Left forelimb (tissue), 1 donor: ENCODE results near the gene LOX.
A peak's percentile ranks its signal among the peaks of the same experiment; 100 is the strongest.

Experiments
- DNase-seq: peaks from one replicate; pipeline ENCODE4 v3.0.0-alpha.2; 2018; ENCODE audit warnings: low spot score

The LOX gene, protein sequence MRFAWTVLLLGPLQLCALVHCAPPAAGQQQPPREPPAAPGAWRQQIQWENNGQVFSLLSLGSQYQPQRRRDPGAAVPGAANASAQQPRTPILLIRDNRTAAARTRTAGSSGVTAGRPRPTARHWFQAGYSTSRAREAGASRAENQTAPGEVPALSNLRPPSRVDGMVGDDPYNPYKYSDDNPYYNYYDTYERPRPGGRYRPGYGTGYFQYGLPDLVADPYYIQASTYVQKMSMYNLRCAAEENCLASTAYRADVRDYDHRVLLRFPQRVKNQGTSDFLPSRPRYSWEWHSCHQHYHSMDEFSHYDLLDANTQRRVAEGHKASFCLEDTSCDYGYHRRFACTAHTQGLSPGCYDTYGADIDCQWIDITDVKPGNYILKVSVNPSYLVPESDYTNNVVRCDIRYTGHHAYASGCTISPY

DNA sequence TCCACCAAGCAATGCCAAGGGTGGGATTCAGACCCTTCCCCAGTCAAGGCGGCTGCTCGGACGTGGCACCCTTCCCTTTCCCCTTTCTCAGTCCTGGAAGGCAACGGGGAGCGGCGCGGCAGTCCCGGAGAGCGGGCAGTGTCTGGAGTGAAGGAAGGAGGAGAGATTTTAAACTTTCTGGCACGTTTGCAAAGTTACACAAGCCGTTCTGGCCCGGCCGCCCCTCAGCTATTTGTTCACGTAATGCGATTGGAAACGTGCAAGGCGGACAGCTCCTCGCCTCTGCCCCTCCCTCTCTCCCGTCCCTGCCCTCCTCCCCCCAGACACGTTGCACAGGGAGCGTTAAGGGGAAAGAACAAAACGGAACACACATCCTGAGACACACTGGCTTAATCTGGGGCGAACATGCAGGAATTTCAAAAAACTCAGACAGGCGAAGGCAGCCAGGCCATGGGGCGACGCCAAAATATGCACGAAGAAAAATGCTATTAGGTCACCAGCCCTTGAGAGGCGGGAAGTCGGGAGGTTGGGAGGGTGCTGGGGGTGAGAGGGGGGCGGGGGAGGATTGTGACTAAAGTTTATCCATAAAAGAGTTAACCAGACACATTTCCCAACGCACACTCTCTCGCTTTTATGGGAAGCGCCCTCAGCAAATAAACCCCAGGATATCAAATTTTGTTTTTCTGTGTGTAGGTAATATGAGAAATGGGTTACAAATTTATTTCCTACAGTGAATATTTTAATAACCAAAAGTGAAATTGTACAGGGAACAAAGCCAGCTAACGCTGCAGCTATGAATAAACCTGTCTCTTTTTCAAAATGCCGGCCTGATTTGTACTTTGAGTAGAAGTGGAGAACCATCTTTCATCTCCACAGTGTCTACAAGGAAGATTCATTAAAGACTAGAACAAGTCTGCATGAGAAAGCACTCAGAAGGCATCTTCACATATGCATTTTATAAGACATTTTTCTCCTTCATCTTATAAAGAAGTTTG lies at the start of gene LOX:
TSS of gene LOX (minus strand) at position 144 of the 995 bp plus-strand sequence. CDS start 274 bp downstream, outside the sequence.
- DNase-seq, result peak; percentile 91

DNA sequence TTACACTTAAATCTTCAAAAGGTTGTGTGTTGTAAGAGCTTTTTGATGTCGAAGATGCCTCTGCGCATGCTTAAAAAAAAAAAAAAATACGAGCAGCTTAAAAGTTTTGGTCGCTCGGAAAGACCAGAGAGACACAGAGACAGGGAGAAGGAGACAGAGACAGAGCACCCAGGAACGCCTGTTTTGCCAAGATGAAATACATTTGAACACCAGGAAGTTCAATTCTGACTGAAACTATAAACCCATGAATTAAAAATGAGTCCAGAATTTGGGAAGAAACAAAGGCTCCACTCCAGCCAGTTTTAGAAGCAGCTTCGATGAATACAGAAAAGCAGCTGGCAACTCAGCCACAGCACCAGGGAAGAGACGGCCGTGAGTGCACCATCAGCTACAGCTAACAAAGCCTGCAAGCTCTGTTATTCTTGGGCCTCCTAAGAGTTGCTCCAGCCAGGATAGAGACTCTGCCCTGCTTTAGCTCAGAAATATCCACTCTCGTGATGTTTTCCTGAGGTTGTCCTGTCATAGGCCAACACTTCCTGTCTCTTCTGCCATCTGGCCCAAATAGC lies 48.8 kb upstream of the LOX start:
- no peak for DNase-seq

DNA sequence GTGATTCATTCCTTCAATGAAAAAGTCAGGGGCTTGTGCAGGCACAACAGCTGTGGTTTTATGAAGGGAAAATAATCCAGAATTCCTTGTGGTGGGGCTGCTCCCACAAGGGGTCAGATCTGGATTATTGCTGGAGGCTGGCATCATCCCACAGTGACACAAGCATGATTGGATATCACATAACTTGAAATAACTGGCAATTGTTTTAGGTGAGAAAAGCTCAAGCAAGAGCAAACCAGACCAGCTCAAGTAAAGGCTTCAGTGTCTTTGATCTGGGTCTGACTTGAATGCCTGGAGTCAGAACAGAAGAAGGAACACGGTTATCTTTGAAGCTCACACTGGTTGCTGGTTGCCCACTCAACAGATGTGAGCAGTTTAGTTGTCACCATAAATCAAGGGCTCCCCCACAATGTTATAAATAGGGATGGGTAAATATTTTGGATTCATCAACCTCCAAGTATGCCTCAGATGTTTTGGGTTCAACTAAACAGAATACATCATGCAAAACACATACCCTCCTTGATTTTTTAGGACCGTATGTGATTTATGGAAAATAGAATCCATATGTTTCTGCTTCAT lies 48.2 kb upstream of the LOX start:
- DNase-seq, result no peak

DNA sequence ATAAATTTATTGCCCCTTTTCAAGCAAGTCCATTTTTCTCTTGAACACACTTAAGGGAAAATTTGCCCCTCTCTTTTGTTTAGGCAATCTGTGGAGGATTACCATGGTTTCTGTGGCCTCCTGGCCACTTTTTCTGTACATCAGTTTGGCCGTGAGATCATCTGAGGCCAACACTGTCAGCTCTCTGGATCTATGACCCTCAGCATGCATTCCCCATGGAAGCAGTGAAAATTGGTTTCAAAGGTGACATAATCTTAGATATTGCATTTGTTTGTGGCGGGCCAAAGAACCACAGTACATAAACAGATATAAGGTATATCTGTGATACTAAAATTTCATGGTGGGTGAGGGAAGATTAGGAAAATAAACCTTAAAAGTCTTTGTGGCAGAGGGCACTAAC lies 46.7 kb upstream of the LOX start:
- DNase-seq, result no peak

DNA sequence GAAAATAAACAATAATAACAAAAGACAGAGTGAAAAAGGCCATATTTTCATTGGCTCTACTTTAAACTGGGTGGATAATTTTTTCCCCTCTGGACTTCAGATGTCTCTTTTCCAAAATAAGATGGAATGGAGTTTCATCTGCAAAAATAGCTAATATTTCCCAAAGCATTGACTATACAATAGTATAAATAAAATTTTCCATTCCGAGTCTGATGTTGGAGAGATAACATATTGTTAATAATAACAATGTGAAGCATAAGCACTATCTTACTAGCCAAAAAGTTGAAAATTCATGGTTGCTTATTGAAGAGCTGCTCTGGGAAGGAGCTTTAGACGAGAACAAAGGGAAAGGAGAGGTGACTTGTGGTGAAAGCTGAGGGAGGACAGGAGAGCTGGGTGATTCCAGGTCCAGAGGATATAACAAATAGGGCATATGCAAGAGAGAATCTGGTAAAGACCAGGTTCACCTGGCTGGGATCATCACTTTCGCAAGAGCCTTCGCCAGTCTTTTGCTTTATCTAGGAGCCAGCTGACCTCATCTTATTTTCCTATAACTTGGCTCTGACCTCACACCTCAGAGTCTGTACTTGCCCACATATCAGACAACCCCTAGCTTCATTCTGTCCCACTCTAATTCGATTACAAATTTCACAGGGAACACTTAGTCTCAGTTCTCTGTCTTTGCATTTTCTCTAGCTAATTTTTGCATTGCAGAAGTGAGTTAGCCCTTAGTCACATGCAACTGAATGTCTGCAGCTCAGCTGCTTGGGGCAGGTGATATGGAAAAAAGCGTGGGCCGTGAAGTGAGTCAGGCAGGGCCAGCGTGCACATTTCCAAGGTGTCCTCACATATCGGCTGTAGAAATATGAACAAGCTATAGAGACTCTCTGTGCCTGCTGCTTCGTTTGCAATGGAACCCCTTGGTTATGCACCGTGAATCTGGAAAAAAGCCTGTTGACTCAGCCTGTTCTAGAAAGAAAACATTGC lies 43.7 kb upstream of the LOX start:
- no peak for DNase-seq

DNA sequence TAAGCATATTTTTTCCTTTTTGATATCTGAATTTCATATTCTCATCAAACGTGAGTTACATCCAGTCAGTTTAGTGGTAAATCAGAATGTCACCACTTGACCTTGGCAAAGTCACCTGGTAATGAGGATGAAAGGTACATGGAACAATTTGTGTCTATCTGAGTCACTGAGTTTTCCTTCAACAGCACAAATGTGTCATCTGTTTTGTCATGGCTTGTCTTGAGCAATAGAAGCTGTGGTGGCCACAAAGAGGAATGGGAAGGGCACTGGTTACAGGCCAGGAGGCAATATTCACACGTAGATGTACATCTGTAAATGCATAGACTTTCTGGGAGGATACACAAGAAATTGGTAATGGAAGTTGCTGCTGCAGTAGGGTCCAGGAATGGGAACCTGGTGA lies 42.9 kb upstream of the LOX start:
- DNase-seq, result no peak

DNA sequence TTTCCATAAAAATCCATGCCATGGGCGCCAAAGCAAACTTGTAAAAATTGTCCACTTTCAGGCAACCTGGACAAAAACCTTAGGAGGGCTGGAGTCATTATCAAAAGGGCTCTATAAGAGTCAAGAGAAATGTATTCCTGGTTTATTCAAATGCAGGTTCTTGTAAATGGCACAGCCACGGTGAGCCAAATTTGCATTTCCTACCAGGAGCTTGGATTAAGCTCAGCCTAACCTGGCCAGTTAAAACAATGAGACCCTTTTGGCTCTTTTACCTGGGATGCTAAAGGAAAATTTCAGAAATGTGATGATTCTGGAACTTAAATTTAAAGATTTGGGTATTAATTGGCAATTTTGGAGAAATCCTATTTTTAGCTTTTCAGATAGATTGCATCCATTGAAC lies 42.4 kb upstream of the LOX start:
- no peak for DNase-seq

DNA sequence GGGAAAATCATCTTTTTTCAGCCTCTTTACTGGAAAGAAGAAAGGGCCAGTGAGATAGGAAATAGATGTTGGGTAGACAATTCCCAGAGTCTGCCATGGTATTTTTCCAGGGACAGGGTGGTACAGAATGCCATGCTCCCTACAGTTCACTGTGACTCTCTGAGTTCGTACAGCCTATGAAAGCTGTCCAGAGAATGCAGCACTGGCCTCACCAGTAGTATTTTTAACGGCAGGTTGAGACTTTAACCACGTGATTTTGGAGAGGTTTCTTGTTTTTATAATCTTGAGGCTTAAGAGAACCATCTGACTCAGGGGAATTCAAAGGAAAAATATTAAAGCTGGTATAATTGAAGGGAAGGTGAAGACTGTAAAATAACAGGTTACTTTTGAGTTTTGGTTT lies 41.1 kb upstream of the LOX start:
- no peak for DNase-seq

DNA sequence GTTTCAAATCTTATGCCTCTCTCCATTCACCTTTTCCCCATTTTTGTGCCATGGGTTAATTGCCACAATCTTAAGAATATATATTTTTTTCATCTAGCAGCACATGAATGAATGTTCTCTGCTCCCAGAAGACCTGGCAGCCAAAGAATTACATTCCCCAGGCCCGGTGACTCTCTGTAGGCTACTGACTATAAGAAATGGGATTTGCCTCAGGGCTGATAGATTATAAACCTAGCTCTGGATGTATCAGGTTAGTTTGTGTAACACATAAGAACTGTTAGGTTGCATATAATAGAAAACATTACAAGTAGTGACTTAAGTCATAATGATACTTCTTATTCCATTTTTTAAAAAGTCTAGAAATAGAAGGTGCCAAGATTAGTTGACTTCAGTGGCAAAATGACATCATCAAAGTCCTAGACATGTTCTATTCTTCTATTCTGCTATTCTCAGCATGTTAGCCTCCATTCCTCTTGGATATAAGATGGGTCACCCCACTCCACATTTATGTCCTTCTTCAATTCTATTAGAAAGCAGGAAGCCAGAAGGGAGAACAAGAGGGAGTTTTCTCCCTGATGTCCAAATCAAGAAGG lies 40.4 kb upstream of the LOX start:
- no peak for DNase-seq

DNA sequence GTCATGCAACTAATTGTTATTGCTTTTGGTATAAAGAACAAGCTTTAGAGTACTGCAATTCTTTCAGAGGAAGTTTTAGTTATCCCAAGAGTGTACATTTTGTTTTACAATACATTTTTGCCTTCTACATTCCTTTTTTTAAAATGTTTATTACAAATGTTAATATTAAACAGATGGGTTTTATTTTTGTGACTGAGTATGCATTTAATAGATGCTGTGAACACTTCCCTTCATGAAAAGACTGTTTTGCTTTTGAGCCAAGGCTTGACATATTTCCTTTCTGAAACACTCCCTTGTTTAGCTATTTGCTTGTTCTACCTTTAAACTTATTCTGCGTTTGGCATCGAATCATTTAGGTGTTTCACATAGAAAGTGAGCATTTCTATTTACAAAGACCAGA lies 36.4 kb upstream of the LOX start:
- DNase-seq, result no peak

DNA sequence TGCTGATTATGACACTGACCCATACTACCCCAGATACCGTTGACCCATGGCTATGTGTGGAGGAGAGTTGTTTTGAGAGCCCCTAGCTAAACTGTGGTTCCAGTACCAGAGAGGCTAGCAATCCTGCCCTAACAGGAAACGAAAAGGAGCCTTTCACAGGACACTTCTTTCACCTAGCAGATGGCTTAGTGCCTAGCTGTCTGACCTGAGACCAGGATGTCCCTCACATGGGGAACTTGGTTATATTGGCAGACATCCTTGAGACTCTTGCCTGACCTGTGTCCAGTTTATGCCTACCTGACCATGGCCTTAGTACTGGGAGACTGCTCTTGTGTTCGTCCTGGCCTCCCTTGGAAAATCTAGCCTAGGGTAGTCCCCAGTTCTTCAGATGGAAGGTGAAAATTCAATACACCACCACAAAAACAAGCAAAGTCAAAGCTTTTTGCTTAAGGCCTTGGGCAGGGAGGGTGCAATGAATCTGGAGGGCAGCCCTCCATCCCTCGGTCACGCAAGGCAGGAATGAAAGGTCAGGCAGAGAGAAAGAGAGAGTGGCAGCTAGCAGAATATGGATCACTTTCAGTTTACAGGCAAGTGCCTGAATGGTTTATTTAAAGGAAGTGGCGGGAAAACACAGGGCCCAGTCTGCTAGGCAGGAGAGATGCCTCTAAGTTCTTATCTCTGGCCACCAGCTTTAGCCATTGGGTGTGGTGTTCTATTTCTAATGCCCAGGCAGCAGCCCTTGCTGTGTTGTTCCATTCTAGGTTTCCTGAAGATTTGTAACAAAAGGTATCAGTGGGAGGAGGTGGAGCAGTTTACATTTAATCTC lies 34.9 kb upstream of the LOX start:
- DNase-seq, result no peak

DNA sequence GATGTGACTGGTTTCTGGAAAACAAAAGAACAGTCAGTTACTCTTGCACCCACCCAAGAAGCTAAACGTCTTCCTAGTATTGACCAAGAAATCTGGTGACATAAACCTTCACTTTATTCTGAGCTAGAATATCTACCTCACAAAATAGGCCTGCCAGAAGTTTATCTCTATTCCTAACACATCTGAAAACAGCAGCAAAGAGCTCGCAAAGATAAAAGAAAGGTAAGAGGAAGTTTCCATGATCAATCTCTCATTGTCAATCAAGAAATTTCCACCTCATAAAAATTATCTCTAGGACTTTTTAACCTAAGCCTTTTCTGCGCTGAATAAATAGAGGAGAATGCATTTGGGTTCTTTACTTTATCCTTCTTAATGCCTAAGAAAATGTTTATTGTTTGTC lies 34.0 kb upstream of the LOX start:
- DNase-seq, result no peak

DNA sequence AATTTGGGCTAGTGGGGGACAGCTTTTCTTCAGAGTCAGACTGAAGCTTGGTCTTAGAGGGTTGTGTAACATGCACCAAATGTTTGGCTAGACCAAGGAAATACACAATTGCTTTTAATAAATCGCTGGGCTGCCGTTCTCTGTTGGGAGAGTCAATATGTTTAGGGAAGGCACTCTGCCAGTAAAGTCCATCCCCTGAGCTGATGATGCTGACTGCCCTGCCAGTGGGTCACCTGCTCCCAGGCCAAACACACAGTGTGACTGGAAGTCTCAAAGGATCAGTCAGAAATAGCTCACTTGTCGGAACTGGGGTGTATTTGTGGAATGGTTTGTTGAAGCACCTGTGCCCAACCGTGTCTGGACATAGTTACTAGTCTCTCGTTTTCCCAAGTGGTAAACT lies 33.4 kb upstream of the LOX start:
- DNase-seq, result no peak

DNA sequence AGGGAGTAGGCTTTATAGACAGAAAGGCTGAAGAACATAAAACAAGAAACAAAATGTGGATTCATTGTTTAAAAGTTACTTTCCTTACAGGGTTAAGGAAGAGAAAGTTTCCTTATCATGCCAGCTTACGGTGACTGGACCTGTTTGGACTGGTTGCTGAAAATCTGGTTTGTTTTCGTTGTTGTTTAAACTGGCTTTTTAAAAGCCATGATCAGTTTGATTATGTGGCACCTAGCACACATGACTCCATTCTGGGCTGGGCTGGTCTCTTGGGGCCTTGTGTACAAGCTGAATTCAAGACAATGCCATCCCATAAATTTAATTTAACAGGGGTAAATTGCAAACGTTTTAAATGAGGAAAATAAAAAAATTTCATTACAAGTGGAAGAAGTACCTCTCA lies 32.9 kb upstream of the LOX start:
- DNase-seq, result no peak

DNA sequence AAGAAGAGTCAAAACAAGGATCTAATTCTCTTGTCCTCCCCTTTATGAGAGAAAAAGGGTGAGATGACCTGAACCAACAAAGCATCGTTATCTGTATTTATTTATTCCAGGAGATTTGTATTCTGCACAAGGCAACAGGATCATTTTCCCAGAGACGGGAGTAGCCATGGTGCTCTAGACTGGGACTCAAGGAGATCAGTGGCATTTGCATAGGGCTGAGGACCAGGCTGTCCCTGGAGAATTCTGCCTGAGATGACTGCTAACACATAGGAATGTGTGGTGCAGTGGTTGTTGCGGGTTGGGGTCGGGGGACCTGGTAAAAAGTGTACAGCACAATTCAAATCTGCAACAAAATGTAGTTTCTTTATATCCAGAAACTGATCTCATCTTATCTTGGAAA lies 29.0 kb upstream of the LOX start:
- DNase-seq, result no peak

DNA sequence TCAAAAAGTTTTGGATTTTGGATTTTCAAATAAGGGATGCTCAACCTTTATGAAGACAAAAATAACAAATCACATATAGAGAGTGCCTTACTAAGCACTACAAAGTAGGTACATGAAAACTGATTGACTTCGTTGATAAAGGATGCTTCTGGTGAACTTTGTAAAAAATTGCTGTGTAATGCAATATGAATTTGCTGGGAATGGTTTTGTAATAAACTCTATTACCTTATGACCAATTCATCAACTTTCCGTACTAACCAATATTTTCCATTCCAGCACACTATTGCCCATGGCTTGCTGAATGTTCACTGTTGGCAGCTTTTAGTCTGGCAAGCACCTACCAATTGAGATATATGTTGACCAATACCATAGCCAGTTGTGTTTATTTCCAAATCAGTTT lies 27.9 kb upstream of the LOX start:
- DNase-seq, result no peak

DNA sequence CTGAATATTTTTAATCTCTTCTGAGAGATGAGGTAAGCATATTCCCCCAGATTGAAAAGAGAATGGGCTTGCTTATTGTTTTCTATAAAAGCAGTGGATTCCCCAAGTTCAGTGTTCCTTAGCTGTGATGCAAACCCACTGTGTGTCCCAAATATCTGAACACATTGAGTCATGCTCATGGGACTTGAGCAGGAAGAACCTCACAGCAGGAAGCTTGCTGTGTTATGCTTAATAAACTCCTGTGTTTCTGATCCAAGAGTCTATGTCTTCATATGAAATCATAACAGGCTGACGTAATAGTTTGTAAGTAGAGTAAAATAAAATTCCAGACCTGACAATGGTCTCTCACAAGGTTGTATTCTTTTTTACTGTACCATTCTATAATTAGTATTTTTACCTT lies 24.8 kb upstream of the LOX start:
- no peak for DNase-seq

DNA sequence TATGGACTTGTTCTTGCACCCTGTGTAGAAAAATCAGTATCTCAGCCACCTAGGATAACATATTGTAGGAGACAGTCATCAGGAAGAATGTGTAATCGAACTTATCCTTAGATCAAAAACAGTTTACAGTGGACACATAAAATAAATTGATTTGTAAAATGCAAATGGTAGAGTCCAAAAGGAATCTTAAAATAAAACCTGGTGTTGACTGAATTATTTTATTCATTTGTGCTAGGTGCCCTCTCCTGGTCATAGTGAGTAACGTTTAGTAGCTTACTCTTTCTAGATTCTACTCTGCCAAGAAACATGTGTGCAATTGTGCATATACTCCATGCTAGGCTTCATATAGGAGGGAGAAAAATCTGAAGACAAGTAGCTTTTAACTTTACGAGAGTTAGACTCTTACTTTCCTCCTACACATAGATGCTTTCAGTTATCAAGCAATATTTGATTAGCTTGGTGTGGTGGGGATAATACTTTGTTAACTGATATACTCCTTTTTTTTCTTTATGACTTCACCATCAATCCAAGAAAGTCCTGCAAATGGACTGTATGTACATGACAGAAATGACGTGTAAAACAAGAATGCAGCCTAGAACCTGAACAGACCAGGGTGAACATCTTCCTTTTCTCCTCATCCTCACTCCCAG lies 23.7 kb upstream of the LOX start:
- DNase-seq, result no peak

DNA sequence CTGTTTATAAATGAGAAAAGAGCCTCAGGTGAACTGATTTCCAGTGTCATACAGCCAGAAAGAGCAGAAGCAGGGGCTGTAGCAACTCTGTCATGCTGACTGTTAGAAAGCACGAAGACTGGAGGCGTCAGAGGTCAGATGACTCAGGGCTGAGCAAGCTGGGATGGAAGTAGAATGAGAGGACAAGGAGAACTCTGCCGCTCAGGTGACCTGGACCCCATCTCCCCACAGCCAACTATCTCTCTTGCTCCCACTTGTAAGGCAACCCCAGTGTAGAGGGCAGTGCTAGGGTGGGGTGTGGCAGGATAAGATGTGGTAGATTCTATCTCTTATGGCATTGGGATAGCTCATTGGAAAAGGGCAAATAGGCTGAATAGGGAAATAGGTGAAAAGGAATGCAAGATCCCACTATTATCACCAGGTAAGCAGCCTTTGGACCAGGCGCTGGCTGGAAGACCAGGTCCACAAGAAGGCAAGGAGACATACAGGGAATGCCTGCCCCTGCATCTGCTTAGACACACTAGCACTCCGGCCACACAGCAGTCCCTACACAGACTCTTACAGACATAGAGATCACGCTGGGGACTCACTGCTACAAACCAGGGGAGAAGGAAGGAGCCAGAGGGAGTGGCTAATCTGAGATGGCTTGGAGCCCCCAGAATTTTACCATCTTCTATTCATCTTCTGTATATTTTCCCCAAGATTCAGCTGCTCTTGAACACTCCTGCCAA lies 21.2 kb upstream of the LOX start:
- DNase-seq, result no peak
